Measurements from ENCODE around the gene UBL4B.

Gene UBL4B

DNA sequence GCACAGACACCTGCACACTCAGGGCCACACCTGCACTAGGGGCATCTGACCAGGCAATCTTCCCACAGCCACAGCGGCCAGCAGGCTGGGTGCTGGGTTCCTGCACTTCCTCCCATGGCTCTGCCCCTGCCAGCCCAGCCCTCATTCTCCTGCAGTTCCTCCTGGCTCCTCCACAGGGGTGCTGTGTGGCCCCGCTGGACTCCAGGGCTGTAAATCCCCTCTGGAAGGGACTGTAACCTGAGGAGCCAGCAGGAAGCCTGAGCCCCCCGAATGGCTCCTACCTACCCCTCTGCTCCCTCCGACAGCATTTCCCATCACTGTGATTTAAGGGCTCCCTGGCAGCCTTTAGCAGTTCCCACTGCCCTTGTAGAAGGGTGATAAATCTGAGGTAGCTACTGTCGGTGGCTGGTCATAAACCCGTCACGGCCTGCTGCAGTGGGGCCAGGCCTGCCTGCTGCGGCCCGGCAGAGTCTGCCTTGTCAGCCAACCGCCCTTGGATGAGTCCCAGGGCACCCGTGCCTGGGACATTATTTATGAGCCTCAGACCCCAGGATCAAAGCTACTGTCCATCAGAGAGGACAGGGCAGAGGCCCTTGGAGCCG, 8.8 kb downstream of the UBL4B start:
- Histone ChIP-seq H3K27ac (no peak overlapping the region), H3K4me3 (ENCODE audit: low read depth, low read length) (no peak overlapping the region), H3K27me3 (replicated peaks) (no peaks in the 10 kb centered on the region), H3K36me3 (replicated peaks) (no peaks in the 10 kb centered on the region)
- in situ Hi-C loops (cut with HindIII; ENCODE audit: low pct_ligation_motif_present, low sequenced_read_pairs), result no loop called here
- DNase-seq, result no peak
- TF ChIP-seq, protein P1, sequence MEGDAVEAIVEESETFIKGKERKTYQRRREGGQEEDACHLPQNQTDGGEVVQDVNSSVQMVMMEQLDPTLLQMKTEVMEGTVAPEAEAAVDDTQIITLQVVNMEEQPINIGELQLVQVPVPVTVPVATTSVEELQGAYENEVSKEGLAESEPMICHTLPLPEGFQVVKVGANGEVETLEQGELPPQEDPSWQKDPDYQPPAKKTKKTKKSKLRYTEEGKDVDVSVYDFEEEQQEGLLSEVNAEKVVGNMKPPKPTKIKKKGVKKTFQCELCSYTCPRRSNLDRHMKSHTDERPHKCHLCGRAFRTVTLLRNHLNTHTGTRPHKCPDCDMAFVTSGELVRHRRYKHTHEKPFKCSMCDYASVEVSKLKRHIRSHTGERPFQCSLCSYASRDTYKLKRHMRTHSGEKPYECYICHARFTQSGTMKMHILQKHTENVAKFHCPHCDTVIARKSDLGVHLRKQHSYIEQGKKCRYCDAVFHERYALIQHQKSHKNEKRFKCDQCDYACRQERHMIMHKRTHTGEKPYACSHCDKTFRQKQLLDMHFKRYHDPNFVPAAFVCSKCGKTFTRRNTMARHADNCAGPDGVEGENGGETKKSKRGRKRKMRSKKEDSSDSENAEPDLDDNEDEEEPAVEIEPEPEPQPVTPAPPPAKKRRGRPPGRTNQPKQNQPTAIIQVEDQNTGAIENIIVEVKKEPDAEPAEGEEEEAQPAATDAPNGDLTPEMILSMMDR (IDR thresholded peaks at IDR 0.05; ENCODE audit: low read depth, low read length, missing control alignments), result no peak

- TF ChIP-seq, protein P1 (IDR thresholded peaks at IDR 0.05; ENCODE audit: low read depth, low read length, missing control alignments), result no peak
- Histone ChIP-seq H3K27ac (no peak overlapping the region), H3K36me3 (replicated peaks) (no peaks in the 10 kb centered on the region), H3K4me3 (ENCODE audit: low read depth, low read length) (no peak overlapping the region), H3K27me3 (replicated peaks) (peaks cover under 1% of the 10 kb centered on the region)
- DNase-seq, result no peak
- in situ Hi-C loops (cut with HindIII; ENCODE audit: low pct_ligation_motif_present, low sequenced_read_pairs), result no loop called here
These were observed 11.0 kb downstream of the UBL4B start for GRCh38 chr1:110123224-110123623.

DNA sequence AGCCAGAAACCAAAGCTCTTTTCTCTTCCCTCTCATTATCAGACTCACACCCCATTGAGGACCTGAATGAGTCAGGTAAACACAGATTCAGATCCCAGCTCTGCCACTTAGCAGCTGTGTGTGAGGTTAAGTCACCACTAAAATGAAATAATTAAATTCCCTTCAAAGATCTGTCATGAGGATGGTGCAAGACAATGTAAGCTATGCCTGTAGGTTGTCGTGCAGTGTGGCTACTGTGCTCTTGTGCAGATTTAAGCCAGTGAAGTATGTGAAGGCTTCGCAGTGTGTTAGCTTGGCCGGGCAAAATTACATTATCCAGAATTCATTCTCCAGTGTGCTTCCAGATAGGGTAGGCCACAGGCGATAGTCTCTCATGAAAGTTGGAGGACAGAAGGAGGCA, 13.6 kb downstream of the UBL4B start:
- no peak for DNase-seq
- Histone ChIP-seq H3K36me3 (replicated peaks) (no peaks in the 10 kb centered on the region), H3K4me3 (ENCODE audit: low read depth, low read length) (no peak overlapping the region), H3K27ac (no peak overlapping the region), H3K27me3 (replicated peaks) (peaks cover 18% of the 10 kb centered on the region)
- TF ChIP-seq, protein P1 (IDR thresholded peaks at IDR 0.05; ENCODE audit: low read depth, low read length, missing control alignments), result no peak
- in situ Hi-C loops (cut with HindIII; ENCODE audit: low pct_ligation_motif_present, low sequenced_read_pairs), result no loop called here

DNA sequence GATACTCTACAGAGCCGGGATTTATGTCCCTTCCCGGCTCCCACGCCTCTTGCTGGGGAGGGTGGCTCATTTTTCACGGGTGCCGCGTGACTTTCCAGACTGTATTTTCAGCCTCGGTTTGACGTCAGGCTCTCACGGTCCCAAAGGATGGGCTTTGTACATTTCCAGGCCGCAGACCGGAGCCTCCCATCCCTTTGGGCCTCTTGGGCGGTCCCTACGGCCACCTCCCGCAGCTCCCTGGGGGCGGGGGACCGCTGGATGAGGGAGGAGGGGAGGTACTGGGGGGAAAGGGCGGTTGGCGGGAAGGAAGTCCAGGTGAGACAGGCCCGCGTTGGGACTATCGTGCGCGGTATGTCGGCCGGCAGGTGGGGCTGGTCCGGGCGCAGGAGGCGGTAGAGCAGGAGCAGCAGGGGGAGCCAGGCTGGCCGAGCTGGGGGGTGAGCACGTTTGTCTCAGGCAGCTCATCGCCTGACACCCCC, 17.9 kb downstream of the UBL4B start:
- Histone ChIP-seq H3K27me3 (replicated peaks) (peaks cover 25% of the 10 kb centered on the region), H3K4me3 (ENCODE audit: low read depth, low read length) (no peak overlapping the region), H3K36me3 (replicated peaks) (no peaks in the 10 kb centered on the region), H3K27ac (no peak overlapping the region)
- in situ Hi-C loops (cut with HindIII; ENCODE audit: low pct_ligation_motif_present, low sequenced_read_pairs), result no loop called here
- TF ChIP-seq, protein P1 (IDR thresholded peaks at IDR 0.05; ENCODE audit: low read depth, low read length, missing control alignments), result no peak
- no peak for DNase-seq

DNA sequence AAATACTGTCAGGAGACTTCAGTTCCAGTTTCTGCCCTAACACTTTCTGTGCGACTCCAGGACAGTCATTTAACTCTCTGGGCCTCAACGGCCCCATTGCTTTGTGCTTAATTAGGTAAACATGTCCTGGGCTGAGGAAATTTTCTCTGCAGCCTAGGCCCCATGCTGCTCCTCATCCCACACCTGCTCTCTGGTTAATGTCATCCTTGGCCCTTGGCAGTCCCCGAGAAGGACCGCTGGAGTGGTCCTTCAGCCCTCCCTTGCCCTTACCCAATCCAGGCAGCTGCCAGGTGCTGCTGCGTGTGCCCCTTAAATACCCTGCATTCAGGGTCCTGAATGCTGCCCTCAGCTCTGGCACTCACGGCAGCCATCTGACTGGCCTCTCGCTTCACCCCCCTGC, 18.7 kb downstream of the UBL4B start:
- TF ChIP-seq, protein P1 (IDR thresholded peaks at IDR 0.05; ENCODE audit: low read depth, low read length, missing control alignments), result no peak
- Histone ChIP-seq H3K36me3 (replicated peaks) (no peaks in the 10 kb centered on the region), H3K4me3 (ENCODE audit: low read depth, low read length) (no peak overlapping the region), H3K27me3 (replicated peaks) (peaks cover 29% of the 10 kb centered on the region), H3K27ac (no peak overlapping the region)
- in situ Hi-C loops (cut with HindIII; ENCODE audit: low pct_ligation_motif_present, low sequenced_read_pairs), result no loop called here
- no peak for DNase-seq

DNA sequence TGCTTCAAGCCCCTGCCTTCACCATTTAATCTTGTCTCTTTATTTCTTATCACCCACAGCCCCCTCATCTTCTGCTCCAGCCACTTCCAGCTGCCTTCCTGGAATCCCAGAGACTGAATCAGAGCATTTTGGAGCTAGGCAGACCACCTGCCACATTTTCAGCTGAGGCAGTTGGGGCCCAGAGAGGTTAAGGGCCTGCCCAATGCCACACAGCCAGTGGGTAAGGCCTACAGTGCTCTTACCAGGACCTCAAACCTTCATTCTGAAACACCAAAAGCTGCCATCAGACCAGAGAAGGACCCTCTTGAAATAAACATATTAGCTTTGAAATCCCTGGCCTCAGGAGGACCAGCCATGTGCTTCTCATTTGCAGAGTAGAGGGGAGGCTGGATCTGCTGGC, 20.4 kb downstream of the UBL4B start:
- Histone ChIP-seq H3K27me3 (replicated peaks) (peaks cover 36% of the 10 kb centered on the region), H3K27ac (no peak overlapping the region), H3K36me3 (replicated peaks) (no peaks in the 10 kb centered on the region), H3K4me3 (ENCODE audit: low read depth, low read length) (no peak overlapping the region)
- in situ Hi-C loops (cut with HindIII; ENCODE audit: low pct_ligation_motif_present, low sequenced_read_pairs), result no loop called here
- TF ChIP-seq, protein P1 (IDR thresholded peaks at IDR 0.05; ENCODE audit: low read depth, low read length, missing control alignments), result no peak
- no peak for DNase-seq
